Fibroblast of lung (primary cell): Measurements from ENCODE around the gene FAM181A. TPM values are rescaled to one million over a fixed set of nuclear protein-coding genes. Genes with fewer than 3 reads are reported as not detected.
A peak's percentile ranks its signal among the peaks of the same experiment; 100 is the strongest.

Experiments
- DNase-seq, 2 donors: peaks; one replicate each; pipeline versions ENCODE4 v3.0.0 to v3.0.0-alpha.2; 2010; ENCODE audit warnings: low read depth in 2 of 2
- H2AFZ ChIP-seq: 2 replicates; pipeline ENCODE4 v1.5.1; 2012; ENCODE audit warnings: low read length, control low read depth, inconsistent platforms
- H3K27ac ChIP-seq: 2 replicates; pipeline ENCODE4 v1.5.1; 2011; ENCODE audit warnings: low read length, control low read depth; ENCODE audit not compliant: insufficient read depth
- H3K27me3 ChIP-seq: 2 replicates; pipeline ENCODE4 v1.5.1; 2011; ENCODE audit warnings: mild to moderate bottlenecking, low read length; ENCODE audit not compliant: control insufficient read depth, insufficient read depth
- H3K36me3 ChIP-seq: 2 replicates; pipeline ENCODE4 v1.5.1; 2011; ENCODE audit warnings: low read length; ENCODE audit not compliant: control insufficient read depth, insufficient read depth
- H3K4me1 ChIP-seq: 2 replicates; pipeline ENCODE4 v1.5.1; 2011; ENCODE audit warnings: low read length; ENCODE audit not compliant: control insufficient read depth, insufficient read depth; ENCODE audit errors: extremely low read depth
- H3K4me2 ChIP-seq: 2 replicates; pipeline ENCODE4 v1.5.1; 2011; ENCODE audit warnings: low read length, control low read depth; ENCODE audit not compliant: insufficient read depth; ENCODE audit errors: extremely low read depth
- H3K4me3 ChIP-seq, 4 experiments: fragments of 200-600 bp in 1 of 4; sonication (generic) in 1 of 4; replicated peaks in 1 of 4; 2 replicates each; pipeline ENCODE4 v1.5.1; 2011 to 2016; ENCODE audit warnings: low read length in 4 of 4, low read depth in 3 of 4, mild to moderate bottlenecking in 3 of 4, control low read depth in 2 of 4, inconsistent platforms in 1 of 4, mixed read lengths in 1 of 4; ENCODE audit not compliant: insufficient read depth in 1 of 4; ENCODE audit errors: control extremely low read depth in 1 of 4
- H3K79me2 ChIP-seq: 2 replicates; pipeline ENCODE4 v1.5.1; 2012; ENCODE audit warnings: mild to moderate bottlenecking, low read length, inconsistent platforms; ENCODE audit not compliant: control insufficient read depth, insufficient read depth
- H3K9ac ChIP-seq: 2 replicates; pipeline ENCODE4 v1.5.1; 2011; ENCODE audit warnings: mild to moderate bottlenecking, low read length, control low read depth; ENCODE audit not compliant: insufficient read depth
- H3K9me3 ChIP-seq: 2 replicates; pipeline ENCODE4 v1.5.1; 2012; ENCODE audit warnings: low read depth, low read length; ENCODE audit not compliant: control insufficient read depth, insufficient read depth
- H4K20me1 ChIP-seq: 2 replicates; pipeline ENCODE4 v1.5.1; 2011; ENCODE audit warnings: low read length; ENCODE audit not compliant: control insufficient read depth, insufficient read depth; ENCODE audit errors: extremely low read depth
- CTCF ChIP-seq, 2 donors: IDR thresholded peaks in 1 of 2; conservative IDR thresholded peaks in 1 of 2; 1 replicate in 1 of 2; 2 replicates in 1 of 2; pipeline ENCODE4 v1.5.1; 2011 to 2012; ENCODE audit warnings: low read length in 2 of 2, control low read depth in 1 of 2, inconsistent platforms in 1 of 2, low read depth in 1 of 2, mild to moderate bottlenecking in 1 of 2
- EZH2 ChIP-seq: IDR thresholded peaks from 2 replicates; pipeline ENCODE4 v1.5.1; 2012; ENCODE audit warnings: low read length, control low read depth, mild to moderate bottlenecking; ENCODE audit errors: missing control alignments
- polyA plus RNA-seq, 2 donors: library from polyadenylated mRNA; depleted of rRNA in 1 of 2; stranded (reverse) in 1 of 2; unstranded in 1 of 2; fragments of >200 nt; gene quantifications; 2 replicates each; pipeline ENCODE4 v1.2.1, GENCODE V29; 2011 to 2012; ENCODE audit warnings: missing spikeins in 1 of 2
- total RNA-seq: library from RNA; depleted of rRNA; stranded (reverse); fragments of >200 nt; gene quantifications from 2 replicates; pipeline ENCODE4 v1.2.1, GENCODE V29; 2014

FAM181A gene
- total and polyA plus RNA-seq, 2 donors (not counting 1 experiment from before 2014, with no cell fraction given): not detected

GRCh38 chr14:93892505-93892839 lies 34.7 kb upstream of the FAM181A start:
- H3K9ac ChIP-seq: no peak overlapping the region
- no peak overlapping the region for H3K4me3 ChIP-seq
- no peaks in the 10 kb centered on the region for H3K36me3 ChIP-seq
- no peaks in the 10 kb centered on the region for H3K4me1 ChIP-seq
- no peaks in the 10 kb centered on the region for H3K9me3 ChIP-seq
- no peaks in the 10 kb centered on the region for H4K20me1 ChIP-seq
- TF ChIP-seq EZH2: no peak
- no peak for TF ChIP-seq CTCF (conservative IDR thresholded peaks at IDR 0.05 in 1 of 2, IDR thresholded peaks at IDR 0.05 in 1 of 2; ENCODE audit: low read depth in 1 of 2, low read length in 2 of 2)
- no peak overlapping the region for H2AFZ ChIP-seq
- H3K27me3 ChIP-seq: peaks cover 3% of the 10 kb centered on the region
- H3K27ac ChIP-seq: no peak overlapping the region
- H3K79me2 ChIP-seq: no peaks in the 10 kb centered on the region
- no peak for DNase-seq
- no peak overlapping the region for H3K4me2 ChIP-seq

- H3K79me2 ChIP-seq: no peaks in the 10 kb centered on the region
- DNase-seq: peak; percentile 24 to 48
- no peak overlapping the region for H3K9ac ChIP-seq
- H3K9me3 ChIP-seq: no peaks in the 10 kb centered on the region
- H3K4me2 ChIP-seq: no peak overlapping the region
- no peak overlapping the region for H3K27ac ChIP-seq
- no peaks in the 10 kb centered on the region for H3K4me1 ChIP-seq
- no peaks in the 10 kb centered on the region for H4K20me1 ChIP-seq
- peaks cover 3% of the 10 kb centered on the region for H3K27me3 ChIP-seq
- H3K36me3 ChIP-seq: no peaks in the 10 kb centered on the region
- no peak for TF ChIP-seq EZH2
- peak; percentile 96 to 99 for TF ChIP-seq CTCF (conservative IDR thresholded peaks at IDR 0.05 in 1 of 2, IDR thresholded peaks at IDR 0.05 in 1 of 2; ENCODE audit: low read depth in 1 of 2, low read length in 2 of 2)
- H3K4me3 ChIP-seq: no peak overlapping the region
- no peak overlapping the region for H2AFZ ChIP-seq
Observed at GRCh38 chr14:93892923-93893558, 34.1 kb upstream of the FAM181A start.

GRCh38 chr14:93893661-93894261 lies 33.4 kb upstream of the FAM181A start:
- Histone ChIP-seq H3K79me2 (no peaks in the 10 kb centered on the region), H3K4me3 (no peak overlapping the region), H3K9me3 (no peaks in the 10 kb centered on the region), H3K4me2 (no peak overlapping the region), H4K20me1 (no peaks in the 10 kb centered on the region), H3K9ac (no peak overlapping the region), H3K36me3 (no peaks in the 10 kb centered on the region), H3K27ac (no peak overlapping the region), H2AFZ (no peak overlapping the region), H3K27me3 (peaks cover 3% of the 10 kb centered on the region), H3K4me1 (no peaks in the 10 kb centered on the region)
- TF ChIP-seq CTCF (conservative IDR thresholded peaks at IDR 0.05 in 1 of 2, IDR thresholded peaks at IDR 0.05 in 1 of 2; ENCODE audit: low read depth in 1 of 2, low read length in 2 of 2): no peak
- TF ChIP-seq EZH2: no peak
- DNase-seq: no peak
